OCI-LY1 (cell line): ENCODE data around the gene PRAMEF12.
A peak's percentile ranks its signal among the peaks of the same experiment; 100 is the strongest.
"Not testable (repeated sequence)": the region's sequence is repeated elsewhere in the genome, so short reads cannot be mapped to it uniquely, and the experiment has no call there.

Experiments
- H2AFZ ChIP-seq: fragments of 200-600 bp; sonication (generic), shearing (Covaris generic); 2 replicates; pipeline ENCODE4 v1.6.0; 2014; ENCODE audit warnings: antibody characterized with exemption, mild to moderate bottlenecking, low read length
- H3F3A ChIP-seq: fragments of 200-600 bp; sonication (generic), shearing (Covaris generic); 2 replicates; pipeline ENCODE4 v1.6.0; 2014; ENCODE audit warnings: mild to moderate bottlenecking, antibody characterized with exemption, low read length, moderate library complexity; ENCODE audit not compliant: insufficient read depth
- H3K27ac ChIP-seq: fragments of 200-600 bp; sonication (generic); 2 replicates; pipeline ENCODE4 v1.5.1; 2014; ENCODE audit warnings: low read length, mixed run types, mild to moderate bottlenecking, low read depth; ENCODE audit not compliant: poor library complexity, severe bottlenecking
- H3K27me3 ChIP-seq: fragments of 200-600 bp; sonication (generic); 2 replicates; pipeline ENCODE4 v1.6.0; 2014; ENCODE audit warnings: antibody characterized with exemption, mild to moderate bottlenecking, low read length, moderate library complexity; ENCODE audit not compliant: insufficient read depth
- H3K36me3 ChIP-seq: fragments of 200-600 bp; sonication (generic); 2 replicates; pipeline ENCODE4 v1.6.1; 2014; ENCODE audit warnings: mild to moderate bottlenecking, antibody characterized with exemption, low read length, moderate library complexity, mixed read lengths; ENCODE audit not compliant: insufficient read depth
- H3K4me1 ChIP-seq: fragments of 200-600 bp; sonication (generic); 2 replicates; pipeline ENCODE4 v1.5.1; 2014; ENCODE audit warnings: mild to moderate bottlenecking, low read length, moderate library complexity; ENCODE audit not compliant: insufficient read depth, severe bottlenecking
- H3K4me2 ChIP-seq: fragments of 200-600 bp; sonication (generic), shearing (Covaris generic); 2 replicates; pipeline ENCODE4 v1.6.1; 2014; ENCODE audit warnings: low read length
- H3K4me3 ChIP-seq: fragments of 200-600 bp; sonication (generic); 2 replicates; pipeline ENCODE4 v1.5.1; 2014; ENCODE audit warnings: low read length, low read depth, mild to moderate bottlenecking, mixed read lengths; ENCODE audit not compliant: poor library complexity, severe bottlenecking
- H3K79me2 ChIP-seq: fragments of 200-600 bp; shearing (Covaris generic); 2 replicates; pipeline ENCODE4 v1.6.1; 2016; ENCODE audit warnings: mixed run types, low read length, mixed read lengths; ENCODE audit not compliant: insufficient read depth
- H3K9ac ChIP-seq: fragments of 200-600 bp; sonication (generic), shearing (Covaris generic); 2 replicates; pipeline ENCODE4 v1.6.1; 2014; ENCODE audit warnings: mild to moderate bottlenecking, low read length, mixed read lengths
- H3K9me2 ChIP-seq: fragments of 200-600 bp; sonication (generic), shearing (Covaris generic); 2 replicates; pipeline ENCODE4 v1.6.1; 2014; ENCODE audit warnings: low read depth, mild to moderate bottlenecking, low read length, mixed read lengths
- H3K9me3 ChIP-seq: fragments of 200-600 bp; shearing (Covaris generic); 2 replicates; pipeline ENCODE4 v1.6.1; 2014; ENCODE audit warnings: low read length, mixed read lengths
- H4K20me1 ChIP-seq: fragments of 200-600 bp; sonication (generic), shearing (Covaris generic); 2 replicates; pipeline ENCODE4 v1.6.0; 2016; ENCODE audit warnings: mild to moderate bottlenecking, low read length; ENCODE audit not compliant: insufficient read depth
- CTCF ChIP-seq: fragments of 200-600 bp; sonication (generic), shearing (Covaris generic); IDR thresholded peaks from 2 replicates; pipeline ENCODE4 v1.5.1; 2017; ENCODE audit warnings: mild to moderate bottlenecking, antibody characterized with exemption, low read length, moderate library complexity, mixed read lengths
- EZH2 ChIP-seq: fragments of 200-600 bp; sonication (generic), shearing (Covaris generic); IDR thresholded peaks from 2 replicates; pipeline ENCODE4 v1.8.0; 2017; ENCODE audit warnings: borderline replicate concordance, mixed run types, mild to moderate bottlenecking, antibody characterized with exemption, low read length, moderate library complexity, mixed read lengths

PRAMEF12 gene

GRCh38 chr1:12778907-12779306 lies 5.4 kb downstream of the PRAMEF12 start:
- H3F3A ChIP-seq, result no peaks in the 10 kb centered on the region
- no peak overlapping the region for H3K27ac ChIP-seq
- no peak overlapping the region for H3K4me3 ChIP-seq
- no peaks in the 10 kb centered on the region for H3K9me3 ChIP-seq
- H3K36me3 ChIP-seq, result no peaks in the 10 kb centered on the region
- no peak overlapping the region for H2AFZ ChIP-seq
- no peaks in the 10 kb centered on the region for H3K79me2 ChIP-seq
- H3K9ac ChIP-seq, result no peak overlapping the region
- H3K4me1 ChIP-seq, result no peaks in the 10 kb centered on the region
- TF ChIP-seq CTCF, result no peak
- no peak for TF ChIP-seq EZH2
- H3K4me2 ChIP-seq, result no peak overlapping the region
- H4K20me1 ChIP-seq, result no peaks in the 10 kb centered on the region
- H3K27me3 ChIP-seq, result no peaks in the 10 kb centered on the region
- no peaks in the 10 kb centered on the region for H3K9me2 ChIP-seq

GRCh38 chr1:12781488-12781887 lies 8.0 kb downstream of the PRAMEF12 start:
- H3K4me3 ChIP-seq, H3K36me3 ChIP-seq, H3K27me3 ChIP-seq, H3F3A ChIP-seq, H3K4me1 ChIP-seq, H3K27ac ChIP-seq, H4K20me1 ChIP-seq, H3K9me2 ChIP-seq, H3K9me3 ChIP-seq, H3K4me2 ChIP-seq, H2AFZ ChIP-seq, H3K9ac ChIP-seq, H3K79me2 ChIP-seq: not testable (repeated sequence)

GRCh38 chr1:12783783-12784182 lies 10.2 kb downstream of the PRAMEF12 start:
- H3K27me3 ChIP-seq, H3K9ac ChIP-seq, H3F3A ChIP-seq, H3K9me3 ChIP-seq, H4K20me1 ChIP-seq, H3K79me2 ChIP-seq, H3K4me1 ChIP-seq, H2AFZ ChIP-seq, H3K4me3 ChIP-seq, H3K27ac ChIP-seq, H3K36me3 ChIP-seq, H3K9me2 ChIP-seq, H3K4me2 ChIP-seq: not testable (repeated sequence)
- TF ChIP-seq CTCF, result peak; percentile 6; the same call in 1 of the 2 replicates

- not testable (repeated sequence) for H3F3A ChIP-seq, H2AFZ ChIP-seq, H4K20me1 ChIP-seq, H3K4me1 ChIP-seq, H3K9ac ChIP-seq, H3K36me3 ChIP-seq, H3K9me2 ChIP-seq, H3K4me3 ChIP-seq, H3K9me3 ChIP-seq, H3K79me2 ChIP-seq, H3K4me2 ChIP-seq, H3K27me3 ChIP-seq, H3K27ac ChIP-seq
Observed at GRCh38 chr1:12784729-12785128, 11.2 kb downstream of the PRAMEF12 start.

GRCh38 chr1:12791097-12791496 lies 17.6 kb downstream of the PRAMEF12 start, which contains the start of gene PRAMEF1:
TSS of gene PRAMEF1 (plus strand) at chr1:12791397. CDS start at chr1:12793228, 1,831 bp downstream.
- H3K27ac ChIP-seq, H3K27me3 ChIP-seq, H3K9me2 ChIP-seq, H3K9ac ChIP-seq, H3K4me3 ChIP-seq, H2AFZ ChIP-seq, H3K9me3 ChIP-seq, H3K4me2 ChIP-seq, H3K79me2 ChIP-seq, H4K20me1 ChIP-seq, H3F3A ChIP-seq, H3K4me1 ChIP-seq, H3K36me3 ChIP-seq: not testable (repeated sequence)
